SU-DHL-6 (cell line): ENCODE data around the gene MED26.
A peak's percentile ranks its signal among the peaks of the same experiment; 100 is the strongest.

Source experiments
- H2AFZ ChIP-seq: fragments of 200-600 bp; sonication (generic); 2 replicates; pipeline ENCODE4 v1.6.1; 2014; ENCODE audit warnings: low read depth, mild to moderate bottlenecking, moderate library complexity, mixed read lengths, antibody characterized with exemption, low read length; ENCODE audit not compliant: severe bottlenecking
- H3F3A ChIP-seq: fragments of 200-600 bp; shearing (Covaris generic); 2 replicates; pipeline ENCODE4 v1.6.0; 2016; ENCODE audit warnings: antibody characterized with exemption, mild to moderate bottlenecking; ENCODE audit not compliant: insufficient read depth
- H3K27ac ChIP-seq: fragments of 200-600 bp; sonication (generic); 2 replicates; pipeline ENCODE4 v1.5.1; 2016; ENCODE audit warnings: low read depth, mild to moderate bottlenecking, low read length, moderate library complexity, mixed read lengths
- H3K27me3 ChIP-seq: fragments of 200-600 bp; sonication (generic), shearing (Covaris generic); 2 replicates; pipeline ENCODE4 v1.6.0; 2014; ENCODE audit warnings: mild to moderate bottlenecking, low read length
- H3K36me3 ChIP-seq: fragments of 200-600 bp; sonication (generic); 2 replicates; pipeline ENCODE4 v1.6.1; 2014; ENCODE audit warnings: mild to moderate bottlenecking, low read length, mixed read lengths
- H3K4me2 ChIP-seq: fragments of 300-600, 200-600 bp; shearing (Covaris generic), sonication (generic); 2 replicates; pipeline ENCODE4 v1.6.0; 2014; ENCODE audit warnings: low read length, low read depth, mild to moderate bottlenecking; ENCODE audit not compliant: poor library complexity, severe bottlenecking
- H3K4me3 ChIP-seq: fragments of 200-600 bp; sonication (generic); 2 replicates; pipeline ENCODE4 v1.5.1; 2014; ENCODE audit warnings: antibody characterized with exemption, low read length, mild to moderate bottlenecking, mixed read lengths; ENCODE audit not compliant: insufficient read depth, poor library complexity, severe bottlenecking
- H3K79me2 ChIP-seq: fragments of 200-600 bp; sonication (generic); 2 replicates; pipeline ENCODE4 v1.6.1; 2014; ENCODE audit warnings: mild to moderate bottlenecking, low read length, moderate library complexity; ENCODE audit not compliant: insufficient read depth
- H3K9ac ChIP-seq: fragments of 200-600 bp; sonication (generic); 2 replicates; pipeline ENCODE4 v1.7.0; 2014; ENCODE audit warnings: mild to moderate bottlenecking, low read length
- H3K9me2 ChIP-seq: fragments of 200-600 bp; sonication (generic); replicated peaks from 2 replicates; pipeline ENCODE4 v1.6.1; 2014; ENCODE audit warnings: low read length; ENCODE audit not compliant: insufficient read depth
- H3K9me3 ChIP-seq: fragments of 200-600 bp; sonication (generic); 2 replicates; pipeline ENCODE4 v1.6.1; 2014; ENCODE audit warnings: low read length, mixed read lengths; ENCODE audit not compliant: insufficient read depth
- H4K20me1 ChIP-seq: fragments of 200-600 bp; sonication (generic); 2 replicates; pipeline ENCODE4 v1.6.1; 2014; ENCODE audit warnings: low read depth, mild to moderate bottlenecking, antibody characterized with exemption, low read length, moderate library complexity, mixed read lengths
- CTCF ChIP-seq: fragments of 200-600 bp; sonication (generic); IDR thresholded peaks from one replicate; pipeline ENCODE4 v1.5.1; 2017; ENCODE audit warnings: antibody characterized with exemption, mild to moderate bottlenecking, low read length, moderate library complexity; ENCODE audit not compliant: insufficient read depth, poor library complexity, severe bottlenecking
- EZH2phosphoT487 ChIP-seq: fragments of 200-600 bp; sonication (generic), shearing (Covaris generic); conservative IDR thresholded peaks from 2 replicates; pipeline ENCODE4 v1.6.1; 2018; ENCODE audit warnings: mild to moderate bottlenecking, antibody characterized with exemption, low read length, moderate library complexity, mixed read lengths

The MED26 gene

GRCh38 chr19:16594681-16595091, 33.3 kb downstream of the MED26 start:
- Histone ChIP-seq H4K20me1 (no peaks in the 10 kb centered on the region; the same call in 1 of the 2 replicates), H3K4me2 (peak overlapping the region; percentile 56), H3K9ac (peak overlapping the region; percentile 36)

GRCh38 chr19:16594131-16594586, 33.8 kb downstream of the MED26 start:
- Histone ChIP-seq H4K20me1 (no peaks in the 10 kb centered on the region; the same call in 1 of the 2 replicates), H3K27ac (peak overlapping the region; percentile 98), H3K9me2 (no peaks in the 10 kb centered on the region), H3K9ac (peak overlapping the region; percentile 36), H3K4me3 (no peak overlapping the region), H3K79me2 (peaks cover 93% of the 10 kb centered on the region), H3K4me2 (peak overlapping the region; percentile 56), H3K27me3 (no peaks in the 10 kb centered on the region), H3F3A (peaks cover 61% of the 10 kb centered on the region), H3K9me3 (no peaks in the 10 kb centered on the region), H3K36me3 (no peaks in the 10 kb centered on the region), H2AFZ (no peak overlapping the region)
- TF ChIP-seq CTCF (no peak), EZH2phosphoT487 (no peak)

More at GRCh38 chr19:16594681-16595091, 33.3 kb downstream of the MED26 start:
- TF ChIP-seq CTCF (no peak), EZH2phosphoT487 (no peak)
- H3K9me2 ChIP-seq = no peaks in the 10 kb centered on the region
- no peaks in the 10 kb centered on the region for H3K27me3 ChIP-seq
- H3K36me3 ChIP-seq = no peaks in the 10 kb centered on the region
- H3K79me2 ChIP-seq = peaks cover 94% of the 10 kb centered on the region
- H3K27ac ChIP-seq = peak overlapping the region; percentile 98
- peaks cover 60% of the 10 kb centered on the region for H3F3A ChIP-seq
- no peak overlapping the region for H2AFZ ChIP-seq
- no peak overlapping the region for H3K4me3 ChIP-seq
- no peaks in the 10 kb centered on the region for H3K9me3 ChIP-seq

GRCh38 chr19:16593181-16593580, 34.8 kb downstream of the MED26 start:
- Histone ChIP-seq H3K9me2 (no peaks in the 10 kb centered on the region), H3F3A (peaks cover 65% of the 10 kb centered on the region), H3K4me3 (no peak overlapping the region), H4K20me1 (no peaks in the 10 kb centered on the region; the same call in 1 of the 2 replicates), H3K9me3 (no peaks in the 10 kb centered on the region), H3K27ac (peak overlapping the region; percentile 98), H3K27me3 (no peaks in the 10 kb centered on the region), H3K36me3 (no peaks in the 10 kb centered on the region), H3K9ac (no peak overlapping the region), H2AFZ (no peak overlapping the region), H3K79me2 (peaks cover 90% of the 10 kb centered on the region), H3K4me2 (peak overlapping the region; percentile 56)
- TF ChIP-seq EZH2phosphoT487 (no peak), CTCF (no peak)
